ENCODE results near the gene MEX3D. TPM values are rescaled to one million over a fixed set of nuclear protein-coding genes. Genes with fewer than 3 reads are reported as not detected.

The MEX3D gene
- total RNA-seq, 1 donor from 2014 or later, result 25.3 TPM

- TF ChIP-seq CTCF (IDR thresholded peaks at IDR 0.05), result no peak
- ATAC-seq (no peak), DNase-seq (no peak)
- Histone ChIP-seq H3K36me3 (no peaks in the 10 kb centered on the region), H3K4me1 (peaks cover 10% of the 10 kb centered on the region), H3K9me3 (no peaks in the 10 kb centered on the region), H3K4me3 (no peak overlapping the region), H3K27ac (no peak overlapping the region), H3K27me3 (peaks cover 43% of the 10 kb centered on the region)
- intact Hi-C loops (cut with DNase I), result no loop called here
These were observed 57.7 kb downstream of the MEX3D start for GRCh38 chr19:1510442-1510806.

GRCh38 chr19:1509602-1510441 is 58.3 kb downstream of the MEX3D start:
- Histone ChIP-seq H3K27ac (no peak overlapping the region), H3K27me3 (peaks cover 37% of the 10 kb centered on the region), H3K4me3 (no peak overlapping the region), H3K36me3 (no peaks in the 10 kb centered on the region), H3K9me3 (no peaks in the 10 kb centered on the region), H3K4me1 (peaks cover 10% of the 10 kb centered on the region)
- intact Hi-C loops (cut with DNase I), result no loop called here
- DNase-seq, result no peak
- no peak for ATAC-seq
- no peak for TF ChIP-seq CTCF (IDR thresholded peaks at IDR 0.05)

- H3K4me1 ChIP-seq, result peaks cover 8% of the 10 kb centered on the region
- H3K4me3 ChIP-seq, result peak overlapping the region; percentile 54
- H3K27ac ChIP-seq, result no peak overlapping the region
- TF ChIP-seq CTCF (IDR thresholded peaks at IDR 0.05), result no peak
- ATAC-seq, result no peak
- H3K27me3 ChIP-seq, result peaks cover 38% of the 10 kb centered on the region
- intact Hi-C loops (cut with DNase I), result no loop called here
- H3K36me3 ChIP-seq, result no peaks in the 10 kb centered on the region
- no peak for DNase-seq
- no peaks in the 10 kb centered on the region for H3K9me3 ChIP-seq
These were observed 59.6 kb downstream of the MEX3D start for GRCh38 chr19:1508507-1508856.

GRCh38 chr19:1507763-1508506 is 60.2 kb downstream of the MEX3D start:
- Histone ChIP-seq H3K4me3 (peak overlapping the region; percentile 54), H3K27ac (peak overlapping the region; percentile 63), H3K4me1 (peaks cover 7% of the 10 kb centered on the region), H3K9me3 (no peaks in the 10 kb centered on the region), H3K27me3 (peaks cover 40% of the 10 kb centered on the region), H3K36me3 (no peaks in the 10 kb centered on the region)
- DNase-seq, result peak; percentile 93
- intact Hi-C loops (cut with DNase I), result no loop called here
- ATAC-seq, result peak; percentile 90
- no peak for TF ChIP-seq CTCF (IDR thresholded peaks at IDR 0.05)

- no peaks in the 10 kb centered on the region for H3K9me3 ChIP-seq
- no peak overlapping the region for H3K4me3 ChIP-seq
- H3K27ac ChIP-seq, result no peak overlapping the region
- H3K27me3 ChIP-seq, result peaks cover 42% of the 10 kb centered on the region
- TF ChIP-seq CTCF (IDR thresholded peaks at IDR 0.05), result no peak
- ATAC-seq, result no peak
- H3K4me1 ChIP-seq, result peaks cover 7% of the 10 kb centered on the region
- no peaks in the 10 kb centered on the region for H3K36me3 ChIP-seq
- no peak for DNase-seq
- intact Hi-C loops (cut with DNase I), result no loop called here
These were observed 60.9 kb downstream of the MEX3D start for GRCh38 chr19:1507192-1507660.

Data from upper lobe of right lung (tissue), 1 donor.